Neural crest cell (in vitro differentiated cells): ENCODE results near the gene ANTXRL. TPM values are rescaled to one million over a fixed set of nuclear protein-coding genes. Genes with fewer than 3 reads are reported as not detected.

Source experiments
- DNase-seq: peaks from one replicate; pipeline ENCODE4 v3.0.0; 2021; ENCODE audit warnings: low read depth, mixed read lengths, low spot score
- H3K27ac Mint-ChIP-seq: one replicate; pipeline ENCODE4 v1.8.0; 2021; ENCODE audit warnings: mild to moderate bottlenecking, mixed read lengths; ENCODE audit not compliant: unreplicated experiment
- H3K27me3 Mint-ChIP-seq: 2 replicates; pipeline ENCODE4 v1.8.0; 2021; ENCODE audit warnings: low read depth, mild to moderate bottlenecking, mixed read lengths
- H3K36me3 Mint-ChIP-seq: 2 replicates; pipeline ENCODE4 v1.8.0; 2021; ENCODE audit warnings: low read depth, mild to moderate bottlenecking, mixed read lengths
- H3K4me1 Mint-ChIP-seq: 2 replicates; pipeline ENCODE4 v1.8.0; 2021; ENCODE audit warnings: mixed read lengths
- H3K4me3 Mint-ChIP-seq: one replicate; pipeline ENCODE4 v1.8.0; 2021; ENCODE audit warnings: mild to moderate bottlenecking, mixed read lengths
- H3K9me3 Mint-ChIP-seq: 2 replicates; pipeline ENCODE4 v1.8.0; 2021; ENCODE audit warnings: mixed read lengths
- total RNA-seq: library from RNA; stranded (reverse); gene quantifications from 2 replicates; pipeline ENCODE4 v1.2.1, GENCODE V29; 2021
- TF ChIP-seq, protein P1 (sequence below): fragments of 200-600 bp; sonication (generic); conservative IDR thresholded peaks from 2 replicates; pipeline ENCODE4 v1.5.0; 2021; ENCODE audit warnings: antibody characterized with exemption, mild to moderate bottlenecking

ANTXRL gene
- total RNA-seq, 1 donor from 2014 or later = not detected

DNA sequence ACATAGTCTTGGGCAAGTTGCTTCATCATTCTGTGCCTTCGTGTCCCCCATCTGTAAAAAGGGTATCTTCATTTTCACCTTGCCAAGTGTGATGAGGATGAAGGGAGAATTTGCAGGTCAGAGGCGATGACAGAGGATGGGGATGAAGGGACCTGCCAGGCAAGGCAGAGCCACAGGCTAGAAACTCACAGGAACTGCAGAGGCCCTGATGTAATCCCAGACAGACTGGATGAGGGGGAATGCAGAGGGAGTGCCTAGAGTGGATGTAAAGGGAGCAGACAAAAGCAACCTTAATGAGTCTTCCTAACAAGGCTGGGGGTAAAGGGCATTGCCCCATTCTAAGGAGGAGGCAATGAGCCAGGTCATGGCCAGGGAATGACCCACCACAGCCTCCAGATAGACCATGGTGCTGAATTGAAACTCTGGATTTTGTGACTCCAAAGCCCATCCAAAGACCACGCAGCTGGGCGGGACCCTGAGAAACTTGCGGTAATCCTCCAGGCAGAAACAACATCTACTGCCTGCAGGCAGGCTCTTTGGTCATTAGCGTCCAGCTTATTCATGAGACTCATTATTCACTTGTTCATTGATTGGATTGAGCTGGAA is 1.9 kb downstream of the ANTXRL start:
- Mint-ChIP-seq H3K36me3 (no peaks in the 10 kb centered on the region), H3K4me1 (peaks cover 29% of the 10 kb centered on the region), H3K27ac (no peak overlapping the region), H3K9me3 (no peaks in the 10 kb centered on the region), H3K4me3 (no peak overlapping the region), H3K27me3 (peaks cover 67% of the 10 kb centered on the region)
- TF ChIP-seq, protein P1, sequence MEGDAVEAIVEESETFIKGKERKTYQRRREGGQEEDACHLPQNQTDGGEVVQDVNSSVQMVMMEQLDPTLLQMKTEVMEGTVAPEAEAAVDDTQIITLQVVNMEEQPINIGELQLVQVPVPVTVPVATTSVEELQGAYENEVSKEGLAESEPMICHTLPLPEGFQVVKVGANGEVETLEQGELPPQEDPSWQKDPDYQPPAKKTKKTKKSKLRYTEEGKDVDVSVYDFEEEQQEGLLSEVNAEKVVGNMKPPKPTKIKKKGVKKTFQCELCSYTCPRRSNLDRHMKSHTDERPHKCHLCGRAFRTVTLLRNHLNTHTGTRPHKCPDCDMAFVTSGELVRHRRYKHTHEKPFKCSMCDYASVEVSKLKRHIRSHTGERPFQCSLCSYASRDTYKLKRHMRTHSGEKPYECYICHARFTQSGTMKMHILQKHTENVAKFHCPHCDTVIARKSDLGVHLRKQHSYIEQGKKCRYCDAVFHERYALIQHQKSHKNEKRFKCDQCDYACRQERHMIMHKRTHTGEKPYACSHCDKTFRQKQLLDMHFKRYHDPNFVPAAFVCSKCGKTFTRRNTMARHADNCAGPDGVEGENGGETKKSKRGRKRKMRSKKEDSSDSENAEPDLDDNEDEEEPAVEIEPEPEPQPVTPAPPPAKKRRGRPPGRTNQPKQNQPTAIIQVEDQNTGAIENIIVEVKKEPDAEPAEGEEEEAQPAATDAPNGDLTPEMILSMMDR = no peak
- DNase-seq = no peak

DNA sequence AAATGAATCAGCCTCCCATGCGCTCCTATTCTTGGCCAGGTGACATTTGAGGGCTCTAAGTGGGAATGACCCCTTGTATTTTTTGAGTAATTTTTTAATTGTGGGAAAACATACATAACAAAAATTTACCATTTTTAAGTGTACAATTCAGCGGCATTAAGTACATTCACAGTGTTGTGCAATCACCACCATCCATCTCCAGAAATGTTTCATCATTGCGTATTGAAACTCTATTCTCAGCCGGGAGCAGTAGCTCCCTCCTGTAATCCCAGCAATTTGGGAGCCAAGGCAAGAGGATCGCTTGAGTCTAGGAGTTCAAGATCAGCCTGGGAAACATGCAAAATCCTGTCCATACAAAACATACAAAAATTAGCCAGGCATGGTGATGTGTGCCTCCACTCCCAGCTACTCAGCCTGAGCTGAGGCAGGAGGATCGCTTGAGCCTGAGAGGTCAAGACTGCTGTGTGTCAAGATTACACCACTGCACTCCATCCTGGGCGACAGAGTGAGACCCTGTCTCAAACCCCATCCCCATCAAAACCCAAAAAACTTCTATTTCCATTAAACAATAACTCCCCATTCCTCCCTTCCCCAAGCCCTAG is 2.5 kb downstream of the ANTXRL start:
- TF ChIP-seq, protein P1 = no peak
- Mint-ChIP-seq H3K36me3 (no peaks in the 10 kb centered on the region), H3K27ac (no peak overlapping the region)

DNA sequence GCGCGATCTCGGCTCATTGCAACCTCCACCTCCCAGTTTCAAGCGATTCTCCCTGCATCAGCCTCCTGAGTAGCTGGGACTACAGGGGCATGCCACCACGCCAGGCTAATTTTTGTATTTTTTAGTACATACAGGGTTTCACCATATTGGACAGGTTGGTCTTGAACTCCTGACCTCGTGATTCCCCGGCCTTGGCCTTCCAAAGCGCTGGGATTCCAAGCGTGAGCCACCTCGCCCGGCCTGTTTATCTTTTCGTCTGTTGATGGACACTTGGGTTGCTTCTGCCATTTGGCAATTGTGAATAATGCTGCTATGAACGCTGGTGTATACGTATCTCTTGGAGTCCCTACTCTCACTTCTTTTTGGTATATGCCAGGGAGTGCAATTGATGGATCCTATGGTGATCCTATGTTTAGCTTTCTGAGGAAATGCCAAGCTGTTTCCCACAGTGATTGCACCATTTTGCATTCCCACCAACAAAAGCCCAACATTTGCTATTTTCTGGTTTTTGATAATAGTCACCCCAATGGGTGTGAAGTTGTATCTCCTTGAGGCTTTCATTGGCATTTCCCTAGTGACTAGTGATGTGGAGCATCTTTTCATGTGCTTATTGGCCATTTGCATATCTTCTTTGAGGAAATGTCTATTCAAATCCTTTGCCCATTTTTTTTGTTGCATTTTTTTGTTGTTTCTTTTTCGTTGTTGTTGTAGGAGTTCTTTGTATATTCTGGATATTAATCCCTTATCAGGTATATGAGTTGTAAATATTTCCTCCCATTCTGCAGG is 3.5 kb downstream of the ANTXRL start:
- no peak overlapping the region for H3K4me3 Mint-ChIP-seq
- no peak for DNase-seq
- H3K27ac Mint-ChIP-seq = no peak overlapping the region
- TF ChIP-seq, protein P1 = no peak
- no peaks in the 10 kb centered on the region for H3K36me3 Mint-ChIP-seq
- no peaks in the 10 kb centered on the region for H3K9me3 Mint-ChIP-seq
- peaks cover 19% of the 10 kb centered on the region for H3K4me1 Mint-ChIP-seq
- peaks cover 54% of the 10 kb centered on the region for H3K27me3 Mint-ChIP-seq

More for the DNA sequence above, 2.5 kb downstream of the ANTXRL start:
- no peaks in the 10 kb centered on the region for H3K9me3 Mint-ChIP-seq
- DNase-seq = no peak
- peaks cover 23% of the 10 kb centered on the region for H3K4me1 Mint-ChIP-seq
- peaks cover 61% of the 10 kb centered on the region for H3K27me3 Mint-ChIP-seq
- H3K4me3 Mint-ChIP-seq = no peak overlapping the region

DNA sequence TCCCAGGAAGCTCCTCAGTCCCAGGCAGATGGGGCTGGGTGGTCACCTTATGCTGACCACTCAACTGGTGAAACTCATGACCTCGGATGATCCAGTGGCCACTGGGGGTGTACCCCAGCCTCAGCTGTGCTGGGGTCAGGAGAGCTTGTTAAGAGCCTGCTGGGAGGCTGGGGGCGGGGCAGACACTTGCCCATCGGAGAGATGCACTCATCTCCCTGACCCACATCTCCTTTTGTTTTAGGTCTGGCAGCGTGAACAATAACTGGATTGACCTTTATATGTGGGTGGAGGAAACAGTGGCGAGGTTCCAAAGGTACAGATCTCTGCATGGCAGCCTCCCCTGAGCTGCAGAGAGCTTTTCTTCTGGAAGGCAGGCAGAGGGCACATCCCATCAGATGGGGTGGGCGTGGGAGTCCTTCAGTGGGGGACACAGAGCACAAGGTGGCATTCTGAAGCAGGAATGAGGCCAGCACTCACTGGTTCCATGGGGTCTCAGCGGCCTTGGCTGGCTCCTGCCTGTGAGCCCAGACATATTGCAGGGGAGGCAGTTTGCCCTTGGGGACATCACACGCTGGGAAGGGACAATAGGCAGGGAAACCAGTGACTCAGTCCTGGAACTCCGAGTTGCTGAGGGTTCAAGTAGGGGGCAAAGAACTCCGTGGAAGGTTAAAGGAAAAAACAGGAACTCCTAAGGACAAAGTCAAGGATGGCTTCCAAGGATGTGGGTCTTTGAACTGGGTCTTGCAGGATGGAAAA is 5.2 kb downstream of the ANTXRL start:
- H3K4me1 Mint-ChIP-seq = peaks cover 18% of the 10 kb centered on the region
- H3K9me3 Mint-ChIP-seq = no peaks in the 10 kb centered on the region
- TF ChIP-seq, protein P1 = no peak
- no peaks in the 10 kb centered on the region for H3K36me3 Mint-ChIP-seq
- no peak overlapping the region for H3K4me3 Mint-ChIP-seq
- DNase-seq = no peak
- peaks cover 41% of the 10 kb centered on the region for H3K27me3 Mint-ChIP-seq
- no peak overlapping the region for H3K27ac Mint-ChIP-seq

DNA sequence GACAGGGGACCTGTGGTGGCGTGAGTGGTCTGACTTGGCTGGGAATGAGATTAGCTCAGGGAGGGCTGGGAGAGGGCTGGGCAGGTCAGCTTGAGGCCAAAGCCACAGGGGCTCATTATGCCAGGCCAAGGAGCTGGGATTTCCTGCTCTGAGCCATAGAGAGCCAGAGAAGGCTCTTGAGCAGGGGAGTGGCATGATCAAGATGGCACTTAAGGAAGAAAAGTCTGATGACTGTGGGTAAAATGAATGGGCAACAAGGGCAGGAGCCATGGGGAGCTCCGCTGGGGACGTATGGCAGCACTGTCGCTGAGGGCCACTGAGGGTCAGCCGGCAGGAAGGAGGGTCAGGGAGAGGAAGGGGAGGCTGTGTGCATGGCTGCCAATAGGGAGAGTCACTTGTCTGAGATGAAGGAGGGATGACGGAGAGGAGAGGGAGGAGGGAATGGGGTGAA is 5.8 kb downstream of the ANTXRL start:
- H3K27ac Mint-ChIP-seq = no peak overlapping the region
- TF ChIP-seq, protein P1 = no peak
- DNase-seq = no peak
- H3K4me1 Mint-ChIP-seq = peaks cover 18% of the 10 kb centered on the region
- peaks cover 39% of the 10 kb centered on the region for H3K27me3 Mint-ChIP-seq
- no peak overlapping the region for H3K4me3 Mint-ChIP-seq
- H3K9me3 Mint-ChIP-seq = no peaks in the 10 kb centered on the region
- H3K36me3 Mint-ChIP-seq = no peaks in the 10 kb centered on the region
